Measurements from ENCODE around the gene TMEM123. TPM values are rescaled to one million over a fixed set of nuclear protein-coding genes. Genes with fewer than 3 reads are reported as not detected.

Gene TMEM123
- total RNA-seq, 1 donor from 2014 or later: 107 TPM

- no peak for TF ChIP-seq CTCF (IDR thresholded peaks at IDR 0.05)
- no peak for DNase-seq (ENCODE audit: low spot score in 2 of 2)
- Histone ChIP-seq H3K27ac (no peak overlapping the region), H3K9me3 (peaks cover 0 to 7% of the 10 kb centered on the region in 2 donors), H3K27me3 (no peaks in the 10 kb centered on the region), H3K4me3 (no peak overlapping the region), H3K36me3 (peaks cover 0 to 2% of the 10 kb centered on the region in 2 donors), H3K4me1 (no peaks in the 10 kb centered on the region)
- intact Hi-C loops (cut with DNase I): no loop called here
Observed at GRCh38 chr11:102413497-102413896, 39.1 kb downstream of the TMEM123 start.

GRCh38 chr11:102411142-102411541, 41.4 kb downstream of the TMEM123 start:
- DNase-seq (ENCODE audit: low spot score in 2 of 2): no peak
- Histone ChIP-seq H3K4me1 (no peaks in the 10 kb centered on the region), H3K9me3 (no peaks in the 10 kb centered on the region), H3K4me3 (no peak overlapping the region), H3K27me3 (no peaks in the 10 kb centered on the region), H3K27ac (no peak overlapping the region), H3K36me3 (peaks cover under 1 to 2% of the 10 kb centered on the region in 2 donors)
- intact Hi-C loops (cut with DNase I): no loop called here
- no peak for TF ChIP-seq CTCF (IDR thresholded peaks at IDR 0.05)

GRCh38 chr11:102410382-102410784, 42.2 kb downstream of the TMEM123 start:
- DNase-seq (ENCODE audit: low spot score in 2 of 2): no peak
- Histone ChIP-seq H3K27me3 (no peaks in the 10 kb centered on the region), H3K36me3 (peaks cover 2 to 5% of the 10 kb centered on the region in 2 donors), H3K27ac (no peak overlapping the region), H3K4me3 (no peak overlapping the region), H3K9me3 (no peaks in the 10 kb centered on the region), H3K4me1 (no peaks in the 10 kb centered on the region)
- intact Hi-C loops (cut with DNase I): no loop called here
- TF ChIP-seq CTCF (IDR thresholded peaks at IDR 0.05): no peak

- Histone ChIP-seq H3K27me3 (no peaks in the 10 kb centered on the region), H3K9me3 (no peaks in the 10 kb centered on the region), H3K27ac (no peak overlapping the region), H3K4me3 (no peak overlapping the region), H3K4me1 (no peaks in the 10 kb centered on the region), H3K36me3 (peaks cover 2 to 10% of the 10 kb centered on the region in 2 donors)
- intact Hi-C loops (cut with DNase I): no loop called here
- no peak for DNase-seq (ENCODE audit: low spot score in 2 of 2)
- no peak for TF ChIP-seq CTCF (IDR thresholded peaks at IDR 0.05)
Observed at GRCh38 chr11:102408339-102408738, 44.2 kb downstream of the TMEM123 start.

- no peak for DNase-seq (ENCODE audit: low spot score in 2 of 2)
- Histone ChIP-seq H3K4me3 (no peak overlapping the region), H3K4me1 (no peaks in the 10 kb centered on the region), H3K27ac (no peak overlapping the region), H3K36me3 (peaks cover 2 to 14% of the 10 kb centered on the region in 2 donors), H3K27me3 (no peaks in the 10 kb centered on the region), H3K9me3 (no peaks in the 10 kb centered on the region)
- no peak for TF ChIP-seq CTCF (IDR thresholded peaks at IDR 0.05)
- intact Hi-C loops (cut with DNase I): no loop called here
Observed at GRCh38 chr11:102407901-102408300, 44.7 kb downstream of the TMEM123 start.

GRCh38 chr11:102406099-102406498, 46.5 kb downstream of the TMEM123 start:
- intact Hi-C loops (cut with DNase I): no loop called here

More at GRCh38 chr11:102406099-102406498, 46.5 kb downstream of the TMEM123 start:
- Histone ChIP-seq H3K4me3 (no peak overlapping the region), H3K4me1 (no peaks in the 10 kb centered on the region), H3K36me3 (peaks cover 10 to 25% of the 10 kb centered on the region in 2 donors), H3K27ac (no peak overlapping the region), H3K27me3 (no peaks in the 10 kb centered on the region), H3K9me3 (no peaks in the 10 kb centered on the region)
- DNase-seq (ENCODE audit: low spot score in 2 of 2): no peak
- TF ChIP-seq CTCF (IDR thresholded peaks at IDR 0.05): no peak
